HG03139 (cell line): ENCODE measurements around the gene SURF6.
"Not testable (repeated sequence)": the region's sequence is repeated elsewhere in the genome, so short reads cannot be mapped to it uniquely, and the experiment has no call there.

Experiments
- ATAC-seq: cut with Tn5 transposase; IDR thresholded peaks from one replicate; pipeline ENCODE4 v1.9.1; 2021; ENCODE audit not compliant: unreplicated experiment

The SURF6 gene

GRCh38 chr9:133348718-133349573 is 13.0 kb upstream of the SURF6 start:
- ATAC-seq: no peak

- peak; percentile 62 for ATAC-seq
These were observed 12.2 kb upstream of the SURF6 start, which contains the start of the genes MED22 and RPL7A for GRCh38 chr9:133347985-133348717. Gene MED22 (minus strand): TSS chr9:133348131. CDS start chr9:133346662, 1,469 bp downstream. Gene RPL7A (plus strand): TSS chr9:133348218. CDS start chr9:133348244, 26 bp downstream.

- ATAC-seq: peak; percentile 32
These were observed 11.6 kb upstream of the SURF6 start for GRCh38 chr9:133347515-133347984.

- ATAC-seq: no peak
These were observed 10.2 kb upstream of the SURF6 start for GRCh38 chr9:133346021-133346785.

GRCh38 chr9:133345596-133345995 is 9.6 kb upstream of the SURF6 start:
- no peak for ATAC-seq

GRCh38 chr9:133344979-133345378 is 9.0 kb upstream of the SURF6 start:
- no peak for ATAC-seq

GRCh38 chr9:133344071-133344470 is 8.1 kb upstream of the SURF6 start:
- no peak for ATAC-seq

- ATAC-seq: no peak
These were observed 6.6 kb upstream of the SURF6 start for GRCh38 chr9:133342570-133342969.

GRCh38 chr9:133342069-133342406 is 6.0 kb upstream of the SURF6 start:
- no peak for ATAC-seq

- ATAC-seq: no peak
These were observed 5.5 kb upstream of the SURF6 start for GRCh38 chr9:133341369-133342068.

GRCh38 chr9:133340916-133341315 is 4.9 kb upstream of the SURF6 start:
- ATAC-seq: no peak

GRCh38 chr9:133340256-133340655 is 4.3 kb upstream of the SURF6 start:
- ATAC-seq: no peak

- ATAC-seq: no peak
These were observed 3.7 kb upstream of the SURF6 start for GRCh38 chr9:133339641-133340040.

GRCh38 chr9:133334888-133335287 is 1.1 kb downstream of the SURF6 start:
- ATAC-seq: not testable (repeated sequence)

GRCh38 chr9:133334161-133334560 is 1.8 kb downstream of the SURF6 start:
- no peak for ATAC-seq

GRCh38 chr9:133333566-133333965 is 2.4 kb downstream of the SURF6 start:
- no peak for ATAC-seq

GRCh38 chr9:133333011-133333410 is 3.0 kb downstream of the SURF6 start:
- ATAC-seq: no peak

GRCh38 chr9:133332381-133332730 is 3.6 kb downstream of the SURF6 start:
- no peak for ATAC-seq

GRCh38 chr9:133331641-133332380 is 4.2 kb downstream of the SURF6 start:
- no peak for ATAC-seq

- ATAC-seq: no peak
These were observed 4.8 kb downstream of the SURF6 start for GRCh38 chr9:133331221-133331620.
